ENCODE results near the gene MAJIN.

- TF ChIP-seq POLR2A (IDR thresholded peaks at IDR 0.05) (no peak), CTCF (IDR thresholded peaks at IDR 0.05) (no peak), POLR2AphosphoS5 (IDR thresholded peaks at IDR 0.05; ENCODE audit: insufficient read depth in 1 of 2, low read depth in 1 of 2) (no peak)
Measured at GRCh38 chr11:64921384-64921783, 50.5 kb downstream of the MAJIN start.
